ENCODE measurements around the gene CAMKK1.
"Not testable (repeated sequence)": the region's sequence is repeated elsewhere in the genome, so short reads cannot be mapped to it uniquely, and the experiment has no call there.

CAMKK1 gene

GRCh38 chr17:3879186-3879585 is 13.7 kb downstream of the CAMKK1 start:
- DNase-seq (ENCODE audit: low spot score) = no peak

GRCh38 chr17:3877220-3877619 is 15.6 kb downstream of the CAMKK1 start:
- DNase-seq (ENCODE audit: low spot score) = no peak

GRCh38 chr17:3875317-3875716 is 17.5 kb downstream of the CAMKK1 start:
- no peak for DNase-seq (ENCODE audit: low spot score)

GRCh38 chr17:3873862-3874261 is 19.0 kb downstream of the CAMKK1 start:
- DNase-seq (ENCODE audit: low spot score) = no peak

GRCh38 chr17:3870871-3871306 is 22.0 kb downstream of the CAMKK1 start:
- no peak for DNase-seq (ENCODE audit: low spot score)

GRCh38 chr17:3867606-3868005 is 25.2 kb downstream of the CAMKK1 start:
- DNase-seq (ENCODE audit: low spot score) = no peak

GRCh38 chr17:3867106-3867505 is 25.7 kb downstream of the CAMKK1 start:
- DNase-seq (ENCODE audit: low spot score) = no peak

- no peak for DNase-seq (ENCODE audit: low spot score)
Observed at GRCh38 chr17:3866276-3866675, 26.6 kb downstream of the CAMKK1 start.

GRCh38 chr17:3865176-3865575 is 27.7 kb downstream of the CAMKK1 start:
- no peak for DNase-seq (ENCODE audit: low spot score)

GRCh38 chr17:3864534-3864933 is 28.3 kb downstream of the CAMKK1 start:
- no peak for DNase-seq (ENCODE audit: low spot score)

GRCh38 chr17:3861761-3862681 is 30.8 kb downstream of the CAMKK1 start:
- DNase-seq (ENCODE audit: low spot score) = no peak

GRCh38 chr17:3860939-3861700 is 31.7 kb downstream of the CAMKK1 start:
- no peak for DNase-seq (ENCODE audit: low spot score)

GRCh38 chr17:3859940-3860339 is 32.9 kb downstream of the CAMKK1 start:
- DNase-seq (ENCODE audit: low spot score) = no peak

GRCh38 chr17:3857261-3858105 is 35.4 kb downstream of the CAMKK1 start:
- DNase-seq (ENCODE audit: low spot score) = no peak

- not testable (repeated sequence) for DNase-seq (ENCODE audit: low spot score)
Observed at GRCh38 chr17:3854204-3854603, 38.6 kb downstream of the CAMKK1 start.

- no peak for DNase-seq (ENCODE audit: low spot score)
Observed at GRCh38 chr17:3852561-3852960, 40.3 kb downstream of the CAMKK1 start.

- DNase-seq (ENCODE audit: low spot score) = no peak
Observed at GRCh38 chr17:3851461-3852100, 41.3 kb downstream of the CAMKK1 start.

GRCh38 chr17:3848229-3848835 is 44.5 kb downstream of the CAMKK1 start:
- DNase-seq (ENCODE audit: low spot score) = no peak

GRCh38 chr17:3847165-3847670 is 45.6 kb downstream of the CAMKK1 start:
- DNase-seq (ENCODE audit: low spot score) = no peak

GRCh38 chr17:3846437-3847164 is 46.3 kb downstream of the CAMKK1 start:
- no peak for DNase-seq (ENCODE audit: low spot score)
